ENCODE results near the gene MATN3. TPM values are rescaled to one million over a fixed set of nuclear protein-coding genes. Genes with fewer than 3 reads are reported as not detected.

MATN3 gene
- total RNA-seq, 1 experiment from 2014 or later, result 18.1 TPM

- DNase-seq, result no peak
- H3K4me1 Mint-ChIP-seq (ENCODE audit: low read depth, unreplicated experiment), result peaks cover 8% of the 10 kb centered on the region
- H3K27me3 ChIP-seq (replicated peaks; ENCODE audit: control insufficient read depth, insufficient read depth, low read length), result no peaks in the 10 kb centered on the region
- intact Hi-C loops (cut with micrococcal nuclease; ENCODE audit: unreplicated experiment), result loop anchor here (2.0 kb wide), 1 partner anchor 31 kb away; no protein-coding TSS in a partner anchor
- H3K9me3 ChIP-seq, result no peaks in the 10 kb centered on the region
- H3K36me3 Mint-ChIP-seq (ENCODE audit: insufficient read depth, unreplicated experiment), result peaks cover 8% of the 10 kb centered on the region
- no peak overlapping the region for H3K27ac Mint-ChIP-seq (ENCODE audit: unreplicated experiment)
- H3K36me3 ChIP-seq (ENCODE audit: control insufficient read depth, insufficient read depth, low read length), result no peaks in the 10 kb centered on the region
- H3K4me3 ChIP-seq (ENCODE audit: low read depth, low read length), result no peak overlapping the region
- H3K9me3 Mint-ChIP-seq (ENCODE audit: unreplicated experiment), result no peaks in the 10 kb centered on the region
- H3K4me1 ChIP-seq, result peaks cover 6% of the 10 kb centered on the region
- TF ChIP-seq CTCF (IDR thresholded peaks at IDR 0.05; ENCODE audit: insufficient read depth in 1 of 2, low read depth in 1 of 2, low read length in 1 of 2, severe bottlenecking in 1 of 2, unreplicated experiment in 1 of 2), result no peak
- no peak overlapping the region for H3K4me3 Mint-ChIP-seq (ENCODE audit: unreplicated experiment)
- ChIA-PET POLR2A (no interaction called here), CTCF (no interaction called here)
- H3K27me3 Mint-ChIP-seq (ENCODE audit: insufficient read depth, unreplicated experiment), result no peaks in the 10 kb centered on the region
- no TSS peak for BruUV-seq (replicated peaks)
Measured at GRCh38 chr2:19987936-19988335, 24.5 kb downstream of the MATN3 start.

- no TSS peak for BruUV-seq (replicated peaks)
- no peaks in the 10 kb centered on the region for H3K36me3 Mint-ChIP-seq (ENCODE audit: insufficient read depth, unreplicated experiment)
- no peak for TF ChIP-seq CTCF (IDR thresholded peaks at IDR 0.05; ENCODE audit: insufficient read depth in 1 of 2, low read depth in 1 of 2, low read length in 1 of 2, severe bottlenecking in 1 of 2, unreplicated experiment in 1 of 2)
- no peak overlapping the region for H3K4me3 Mint-ChIP-seq (ENCODE audit: unreplicated experiment)
- H3K27ac Mint-ChIP-seq (ENCODE audit: unreplicated experiment), result no peak overlapping the region
- H3K27me3 Mint-ChIP-seq (ENCODE audit: insufficient read depth, unreplicated experiment), result no peaks in the 10 kb centered on the region
- ChIA-PET POLR2A (no interaction called here), CTCF (no interaction called here)
- intact Hi-C loops (cut with micrococcal nuclease; ENCODE audit: unreplicated experiment), result no loop called here
- no peaks in the 10 kb centered on the region for H3K4me1 Mint-ChIP-seq (ENCODE audit: low read depth, unreplicated experiment)
- H3K36me3 ChIP-seq (ENCODE audit: control insufficient read depth, insufficient read depth, low read length), result no peaks in the 10 kb centered on the region; the same call in 1 of the 2 replicates
- H3K27me3 ChIP-seq (replicated peaks; ENCODE audit: control insufficient read depth, insufficient read depth, low read length), result no peaks in the 10 kb centered on the region
- H3K9me3 ChIP-seq, result no peaks in the 10 kb centered on the region
- no peaks in the 10 kb centered on the region for H3K9me3 Mint-ChIP-seq (ENCODE audit: unreplicated experiment)
- no peak overlapping the region for H3K4me3 ChIP-seq (ENCODE audit: low read depth, low read length)
- no peak for DNase-seq
- no peaks in the 10 kb centered on the region for H3K4me1 ChIP-seq
Measured at GRCh38 chr2:19982268-19982667, 30.2 kb downstream of the MATN3 start.

GRCh38 chr2:19979932-19980331, 32.5 kb downstream of the MATN3 start:
- H3K36me3 ChIP-seq (ENCODE audit: control insufficient read depth, insufficient read depth, low read length), result no peaks in the 10 kb centered on the region; the same call in 1 of the 2 replicates

More at GRCh38 chr2:19979932-19980331, 32.5 kb downstream of the MATN3 start:
- Histone ChIP-seq H3K9me3 (no peaks in the 10 kb centered on the region), H3K4me3 (ENCODE audit: low read depth, low read length) (no peak overlapping the region), H3K27me3 (replicated peaks; ENCODE audit: control insufficient read depth, insufficient read depth, low read length) (no peaks in the 10 kb centered on the region), H3K4me1 (no peaks in the 10 kb centered on the region)
- no peaks in the 10 kb centered on the region for H3K27me3 Mint-ChIP-seq (ENCODE audit: insufficient read depth, unreplicated experiment)
- H3K27ac Mint-ChIP-seq (ENCODE audit: unreplicated experiment), result no peak overlapping the region
- H3K9me3 Mint-ChIP-seq (ENCODE audit: unreplicated experiment), result no peaks in the 10 kb centered on the region
- DNase-seq, result no peak
- H3K4me1 Mint-ChIP-seq (ENCODE audit: low read depth, unreplicated experiment), result no peaks in the 10 kb centered on the region
- H3K4me3 Mint-ChIP-seq (ENCODE audit: unreplicated experiment), result no peak overlapping the region
- no peaks in the 10 kb centered on the region for H3K36me3 Mint-ChIP-seq (ENCODE audit: insufficient read depth, unreplicated experiment)
- TF ChIP-seq CTCF (IDR thresholded peaks at IDR 0.05; ENCODE audit: insufficient read depth in 1 of 2, low read depth in 1 of 2, low read length in 1 of 2, severe bottlenecking in 1 of 2, unreplicated experiment in 1 of 2), result no peak
- POLR2A ChIA-PET, result no interaction called here
- CTCF ChIA-PET, result no interaction called here
- BruUV-seq (replicated peaks), result no TSS peak
- intact Hi-C loops (cut with micrococcal nuclease; ENCODE audit: unreplicated experiment), result no loop called here
